ENCODE data around the gene EDAR. TPM values are rescaled to one million over a fixed set of nuclear protein-coding genes. Genes with fewer than 3 reads are reported as not detected.

The EDAR gene
- total RNA-seq, 1 donor from 2014 or later: 1.0 TPM

DNA sequence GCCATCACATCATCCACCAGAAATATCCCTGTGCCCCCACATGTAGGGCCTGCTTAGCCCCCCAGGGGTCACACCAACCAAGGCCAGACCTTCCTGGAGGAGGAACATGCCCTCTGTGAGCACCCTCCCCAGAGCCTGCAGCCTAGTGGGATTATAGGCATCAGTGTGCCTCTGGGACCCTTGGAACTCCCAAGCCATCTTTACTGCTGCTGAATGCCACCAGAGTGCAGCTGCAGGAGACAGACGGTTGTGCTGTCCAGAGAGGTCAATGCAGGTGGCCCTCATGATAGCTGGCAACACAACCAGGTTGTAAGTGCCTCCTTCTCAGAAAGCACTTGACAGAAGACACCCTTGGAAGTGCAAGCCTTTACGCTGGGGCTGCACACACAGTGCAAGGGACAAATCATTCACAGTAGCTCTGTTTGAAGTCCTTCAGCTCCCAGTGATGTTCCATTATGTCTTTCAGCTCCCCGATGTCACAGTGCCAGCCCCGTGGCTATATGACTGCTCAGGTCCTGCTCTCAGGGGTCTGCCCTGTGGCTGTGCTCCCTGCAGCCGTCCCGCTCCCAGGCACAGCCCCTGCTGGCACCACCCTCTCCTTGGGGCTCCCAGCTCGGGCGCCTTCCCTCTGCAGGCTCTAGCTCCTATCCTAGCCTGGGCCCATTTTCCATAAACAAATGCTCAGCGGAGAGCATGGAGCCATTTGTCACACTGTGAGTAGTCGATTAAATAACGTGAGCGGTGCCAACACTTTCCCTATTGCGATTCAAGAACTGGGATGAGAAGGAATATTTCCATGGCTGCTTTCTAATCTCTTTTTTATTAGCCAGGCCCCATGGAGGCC, 65.1 kb downstream of the EDAR start:
- Histone ChIP-seq H3K27me3 (ENCODE audit: control insufficient read depth, insufficient read depth, low read length) (peaks cover 4% of the 10 kb centered on the region), H3K4me3 (ENCODE audit: low read depth, low read length) (no peak overlapping the region), H3K36me3 (ENCODE audit: control insufficient read depth, insufficient read depth, low read length) (no peaks in the 10 kb centered on the region)
- TF ChIP-seq, protein P1, sequence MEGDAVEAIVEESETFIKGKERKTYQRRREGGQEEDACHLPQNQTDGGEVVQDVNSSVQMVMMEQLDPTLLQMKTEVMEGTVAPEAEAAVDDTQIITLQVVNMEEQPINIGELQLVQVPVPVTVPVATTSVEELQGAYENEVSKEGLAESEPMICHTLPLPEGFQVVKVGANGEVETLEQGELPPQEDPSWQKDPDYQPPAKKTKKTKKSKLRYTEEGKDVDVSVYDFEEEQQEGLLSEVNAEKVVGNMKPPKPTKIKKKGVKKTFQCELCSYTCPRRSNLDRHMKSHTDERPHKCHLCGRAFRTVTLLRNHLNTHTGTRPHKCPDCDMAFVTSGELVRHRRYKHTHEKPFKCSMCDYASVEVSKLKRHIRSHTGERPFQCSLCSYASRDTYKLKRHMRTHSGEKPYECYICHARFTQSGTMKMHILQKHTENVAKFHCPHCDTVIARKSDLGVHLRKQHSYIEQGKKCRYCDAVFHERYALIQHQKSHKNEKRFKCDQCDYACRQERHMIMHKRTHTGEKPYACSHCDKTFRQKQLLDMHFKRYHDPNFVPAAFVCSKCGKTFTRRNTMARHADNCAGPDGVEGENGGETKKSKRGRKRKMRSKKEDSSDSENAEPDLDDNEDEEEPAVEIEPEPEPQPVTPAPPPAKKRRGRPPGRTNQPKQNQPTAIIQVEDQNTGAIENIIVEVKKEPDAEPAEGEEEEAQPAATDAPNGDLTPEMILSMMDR (IDR thresholded peaks at IDR 0.05; ENCODE audit: insufficient read depth, low read length, poor library complexity, severe bottlenecking): no peak
- no peak for DNase-seq (ENCODE audit: low read depth)

DNA sequence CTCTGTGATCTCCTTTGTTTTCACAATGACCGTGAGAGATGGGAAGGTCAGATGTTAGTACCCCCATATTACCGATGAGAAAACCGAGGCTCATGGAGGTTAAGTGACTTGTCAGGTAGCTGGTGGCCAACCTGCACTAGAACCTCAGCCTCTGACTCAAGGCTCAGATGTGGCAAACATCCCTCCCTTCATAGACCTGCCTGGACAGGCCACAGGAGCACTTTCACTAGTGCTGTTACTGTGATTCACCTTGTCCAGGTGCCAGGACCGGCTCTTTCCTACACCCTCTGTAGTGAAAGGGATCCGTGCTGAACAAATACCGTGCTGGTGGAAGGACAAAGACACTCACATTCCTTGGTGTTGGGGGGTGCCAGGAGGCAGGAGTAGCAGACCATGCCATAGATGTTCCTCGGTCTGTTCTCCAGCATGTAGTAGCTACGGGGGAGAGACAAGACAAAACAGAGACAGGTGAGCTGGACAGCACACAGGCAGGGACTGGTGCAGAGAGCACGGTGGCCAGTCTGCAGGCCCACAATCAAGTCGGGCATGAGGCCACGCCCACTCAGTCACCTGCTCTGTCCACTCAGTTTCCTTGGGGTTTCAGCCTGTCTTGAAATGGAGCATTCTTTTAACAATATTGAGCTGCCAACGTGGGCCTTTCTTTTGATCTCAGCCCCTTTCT, 65.9 kb downstream of the EDAR start:
- H3K4me3 ChIP-seq (ENCODE audit: low read depth, low read length): no peak overlapping the region
- TF ChIP-seq, protein P1 (IDR thresholded peaks at IDR 0.05; ENCODE audit: insufficient read depth, low read length, poor library complexity, severe bottlenecking): no peak
- H3K27me3 ChIP-seq (ENCODE audit: control insufficient read depth, insufficient read depth, low read length): peaks cover 4% of the 10 kb centered on the region
- H3K36me3 ChIP-seq (ENCODE audit: control insufficient read depth, insufficient read depth, low read length): no peaks in the 10 kb centered on the region
- no peak for DNase-seq (ENCODE audit: low read depth)

DNA sequence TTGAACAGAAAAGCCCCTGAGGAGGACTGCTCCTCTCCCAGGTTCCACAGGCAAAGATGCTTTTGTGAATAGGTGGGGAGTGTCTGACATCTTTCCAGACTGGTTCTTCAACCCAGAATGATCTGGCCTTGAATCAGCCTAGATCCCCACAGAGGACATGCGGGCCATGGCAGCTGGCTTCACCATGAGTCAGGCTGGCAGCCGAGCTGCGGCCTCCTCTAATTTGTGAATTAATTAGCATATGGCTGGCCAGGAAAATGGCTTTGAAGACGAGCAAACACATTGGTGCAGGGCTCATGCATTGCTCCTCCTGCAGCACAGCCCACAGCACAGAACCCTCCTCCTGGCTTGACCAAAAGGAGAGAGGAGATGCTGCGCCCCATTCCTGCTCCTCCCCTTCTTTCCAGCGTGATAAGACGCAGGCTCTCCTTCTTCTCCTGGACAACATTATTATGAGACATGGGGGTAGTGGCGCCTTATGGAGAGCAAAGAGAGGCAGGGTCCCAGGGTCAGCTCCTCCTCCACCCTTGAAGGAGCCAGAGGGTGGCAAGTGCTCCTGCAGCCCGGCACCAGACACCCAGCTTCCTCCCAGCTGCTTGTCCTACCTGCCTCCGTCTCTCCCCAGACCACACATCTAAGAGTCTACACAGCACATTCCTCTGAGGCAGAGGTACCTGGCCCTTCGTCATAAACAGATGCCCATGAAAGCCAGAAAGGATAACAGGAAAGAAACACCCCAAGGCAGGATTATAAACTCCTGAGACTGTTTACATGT, 66.7 kb downstream of the EDAR start:
- Histone ChIP-seq H3K36me3 (ENCODE audit: control insufficient read depth, insufficient read depth, low read length) (no peaks in the 10 kb centered on the region), H3K27me3 (ENCODE audit: control insufficient read depth, insufficient read depth, low read length) (peaks cover 4% of the 10 kb centered on the region), H3K4me3 (ENCODE audit: low read depth, low read length) (no peak overlapping the region)
- DNase-seq (ENCODE audit: low read depth): no peak
- TF ChIP-seq, protein P1 (IDR thresholded peaks at IDR 0.05; ENCODE audit: insufficient read depth, low read length, poor library complexity, severe bottlenecking): no peak

DNA sequence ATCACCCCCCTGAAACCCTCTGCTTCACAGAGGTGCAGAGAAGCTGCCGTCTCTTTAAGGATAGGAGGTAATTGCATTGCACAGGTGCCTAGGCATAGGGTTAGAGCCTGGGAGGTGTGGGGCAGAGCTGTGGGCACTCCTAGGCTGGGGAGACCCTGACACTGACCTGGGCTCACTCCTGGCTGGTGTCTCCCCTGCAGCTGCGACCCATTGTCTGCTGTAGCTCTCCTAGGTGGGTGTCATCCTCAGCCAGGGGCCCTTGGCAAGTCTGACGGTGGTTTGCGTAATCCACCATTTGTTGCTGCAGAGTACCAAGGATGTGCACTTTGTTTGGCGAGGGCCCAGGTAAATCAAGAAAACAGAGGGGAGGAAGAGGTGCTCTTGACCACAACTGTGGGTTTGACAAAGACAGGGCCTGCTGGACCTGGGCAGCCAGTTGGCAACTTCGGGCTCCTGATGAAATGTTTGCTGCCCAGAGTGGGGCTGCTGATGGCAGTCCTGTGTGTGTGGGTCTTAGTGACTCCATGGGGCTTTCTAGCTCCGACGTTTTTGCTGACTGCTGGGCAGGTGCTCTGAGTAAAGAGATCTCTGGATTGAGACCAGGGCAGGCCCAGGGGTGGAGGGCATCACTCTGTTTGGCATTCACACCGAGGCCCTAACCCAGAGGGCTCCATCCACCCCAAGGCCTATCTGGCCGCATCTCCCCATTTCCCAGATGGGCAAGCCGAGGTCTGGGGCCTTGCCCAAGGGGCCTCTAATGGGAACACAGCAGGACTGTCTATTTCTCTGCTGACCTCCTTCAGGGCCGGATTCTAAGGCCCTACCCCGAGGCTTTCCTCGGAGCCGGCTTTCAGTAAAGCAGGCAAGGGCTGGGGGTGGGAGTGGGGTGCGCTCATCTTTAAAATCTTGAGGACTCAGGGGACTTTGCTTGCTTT, 67.7 kb downstream of the EDAR start:
- no peak overlapping the region for H3K4me3 ChIP-seq (ENCODE audit: low read depth, low read length)
- DNase-seq (ENCODE audit: low read depth): no peak
- TF ChIP-seq, protein P1 (IDR thresholded peaks at IDR 0.05; ENCODE audit: insufficient read depth, low read length, poor library complexity, severe bottlenecking): no peak
- H3K27me3 ChIP-seq (ENCODE audit: control insufficient read depth, insufficient read depth, low read length): peaks cover 5% of the 10 kb centered on the region
- H3K36me3 ChIP-seq (ENCODE audit: control insufficient read depth, insufficient read depth, low read length): no peaks in the 10 kb centered on the region

DNA sequence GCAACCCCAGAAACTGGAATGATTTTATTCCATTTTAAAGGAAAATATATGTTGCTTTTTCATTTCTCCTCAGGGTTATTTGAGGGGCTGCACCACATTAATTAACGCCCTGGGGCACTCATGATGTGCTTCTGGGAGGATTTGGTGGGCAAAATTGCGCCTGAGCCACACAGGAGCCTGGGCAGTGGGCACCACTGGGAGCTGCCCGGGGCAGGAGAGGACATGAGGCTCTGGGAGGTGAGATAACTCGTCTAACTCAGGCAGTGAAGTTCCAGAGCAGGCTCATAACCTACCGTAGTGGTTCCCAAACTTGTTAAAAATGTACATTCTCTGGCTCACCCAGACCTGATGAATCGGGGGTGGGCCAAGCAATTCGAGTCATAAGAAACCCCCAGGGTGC, 68.3 kb downstream of the EDAR start:
- no peak for DNase-seq (ENCODE audit: low read depth)
- Histone ChIP-seq H3K4me3 (ENCODE audit: low read depth, low read length) (no peak overlapping the region), H3K36me3 (ENCODE audit: control insufficient read depth, insufficient read depth, low read length) (no peaks in the 10 kb centered on the region), H3K27me3 (ENCODE audit: control insufficient read depth, insufficient read depth, low read length) (peaks cover 4% of the 10 kb centered on the region)
- TF ChIP-seq, protein P1 (IDR thresholded peaks at IDR 0.05; ENCODE audit: insufficient read depth, low read length, poor library complexity, severe bottlenecking): no peak
